OCI-LY3 (cell line): ENCODE data around the gene VPS8.

ENCODE experiments used
- H2AFZ ChIP-seq: fragments of 200-600, 300-600 bp; shearing (Covaris generic); 2 replicates; pipeline ENCODE4 v1.6.0; 2014; ENCODE audit warnings: antibody characterized with exemption, low read depth, low read length
- H3K27ac ChIP-seq: fragments of 200-600, 300-600 bp; sonication (generic); 2 replicates; pipeline ENCODE4 v1.5.1; 2014; ENCODE audit warnings: mild to moderate bottlenecking, low read length, moderate library complexity, mixed read lengths
- H3K27me3 ChIP-seq: fragments of 200-600, 300-600 bp; sonication (generic); 2 replicates; pipeline ENCODE4 v1.6.1; 2014; ENCODE audit warnings: low read depth, low read length, mixed read lengths
- H3K36me3 ChIP-seq: fragments of 200-600, 300-600 bp; sonication (generic); replicated peaks from 2 replicates; pipeline ENCODE3; 2014; ENCODE audit warnings: low read depth, low read length, mixed read lengths
- H3K4me1 ChIP-seq: fragments of 300-600, 200-600 bp; sonication (generic); 2 replicates; pipeline ENCODE4 v1.6.1; 2014; ENCODE audit warnings: low read length, mixed read lengths
- H3K4me2 ChIP-seq: fragments of 200-600, 300-600 bp; sonication (generic); 2 replicates; pipeline ENCODE4 v1.6.1; 2014; ENCODE audit warnings: low read length, mixed read lengths
- H3K4me3 ChIP-seq: fragments of 300-600, 200-600 bp; sonication (generic); 2 replicates; pipeline ENCODE4 v1.5.1; 2014; ENCODE audit warnings: antibody characterized with exemption, mild to moderate bottlenecking, low read length, moderate library complexity
- H3K79me2 ChIP-seq: fragments of 300-600, 200-600 bp; shearing (Covaris generic); 2 replicates; pipeline ENCODE4 v1.6.1; 2014; ENCODE audit warnings: mild to moderate bottlenecking, low read length, mixed read lengths
- H3K9ac ChIP-seq: fragments of 300-600, 200-600 bp; shearing (Covaris generic); 2 replicates; pipeline ENCODE4 v1.6.0; 2014; ENCODE audit warnings: mild to moderate bottlenecking, low read length, moderate library complexity
- H3K9me3 ChIP-seq: fragments of 200-600, 300-600 bp; shearing (Covaris generic); 2 replicates; pipeline ENCODE4 v1.6.1; 2014; ENCODE audit warnings: low read length, mixed read lengths; ENCODE audit not compliant: insufficient read depth
- H4K20me1 ChIP-seq: fragments of 200-600, 300-600 bp; sonication (generic); 2 replicates; pipeline ENCODE4 v1.6.1; 2016; ENCODE audit warnings: low read length, mixed read lengths; ENCODE audit not compliant: insufficient read depth
- CTCF ChIP-seq: fragments of 200-600, 300-600 bp; sonication (generic); IDR thresholded peaks from 2 replicates; pipeline ENCODE4 v1.5.1; 2014; ENCODE audit warnings: antibody characterized with exemption, low read length, low read depth
- EZH2phosphoT487 ChIP-seq: fragments of 200-600 bp; shearing (Covaris generic); IDR thresholded peaks from 2 replicates; pipeline ENCODE4 v1.6.1; 2018; ENCODE audit warnings: antibody characterized with exemption, mixed run types, low read depth

VPS8 gene

GRCh38 chr3:184815046-184815930, 3.3 kb downstream of the VPS8 start:
- Histone ChIP-seq H3K4me2 (no peak overlapping the region), H3K4me1 (peaks cover 26% of the 10 kb centered on the region), H2AFZ (no peak overlapping the region), H3K27me3 (no peaks in the 10 kb centered on the region), H3K9me3 (no peaks in the 10 kb centered on the region), H3K9ac (no peak overlapping the region), H4K20me1 (no peaks in the 10 kb centered on the region; the same call in 1 of the 2 replicates), H3K79me2 (peaks cover 22% of the 10 kb centered on the region), H3K27ac (no peak overlapping the region), H3K4me3 (no peak overlapping the region), H3K36me3 (peaks cover 4% of the 10 kb centered on the region)
- TF ChIP-seq EZH2phosphoT487 (no peak), CTCF (no peak)

- no peaks in the 10 kb centered on the region; the same call in 1 of the 2 replicates for H4K20me1 ChIP-seq
- no peaks in the 10 kb centered on the region for H3K27me3 ChIP-seq
- H3K4me2 ChIP-seq: no peak overlapping the region
- H3K79me2 ChIP-seq: peaks cover 22% of the 10 kb centered on the region
- H3K9ac ChIP-seq: no peak overlapping the region
- TF ChIP-seq CTCF (no peak), EZH2phosphoT487 (no peak)
- no peak overlapping the region for H2AFZ ChIP-seq
- H3K4me3 ChIP-seq: no peak overlapping the region
- no peak overlapping the region for H3K27ac ChIP-seq
- H3K9me3 ChIP-seq: no peaks in the 10 kb centered on the region
- H3K36me3 ChIP-seq: peaks cover 4% of the 10 kb centered on the region
- peaks cover 28% of the 10 kb centered on the region for H3K4me1 ChIP-seq
Observed at GRCh38 chr3:184816614-184817013, 4.6 kb downstream of the VPS8 start.

- no peaks in the 10 kb centered on the region for H3K27me3 ChIP-seq
- H3K79me2 ChIP-seq: no peaks in the 10 kb centered on the region
- H3K4me2 ChIP-seq: peak overlapping the region; percentile 10; the same call in 1 of the 2 replicates
- H3K9ac ChIP-seq: no peak overlapping the region
- H3K4me3 ChIP-seq: no peak overlapping the region
- H3K36me3 ChIP-seq: peaks cover 4% of the 10 kb centered on the region
- H2AFZ ChIP-seq: no peak overlapping the region
- H3K9me3 ChIP-seq: no peaks in the 10 kb centered on the region
- TF ChIP-seq CTCF (no peak), EZH2phosphoT487 (no peak)
- H4K20me1 ChIP-seq: no peaks in the 10 kb centered on the region
- peaks cover 9% of the 10 kb centered on the region for H3K4me1 ChIP-seq
- no peak overlapping the region for H3K27ac ChIP-seq
Observed at GRCh38 chr3:184820525-184820924, 8.6 kb downstream of the VPS8 start.

GRCh38 chr3:184821034-184821433, 9.1 kb downstream of the VPS8 start:
- TF ChIP-seq EZH2phosphoT487 (no peak), CTCF (no peak)
- Histone ChIP-seq H3K27me3 (no peaks in the 10 kb centered on the region), H4K20me1 (no peaks in the 10 kb centered on the region), H2AFZ (no peak overlapping the region), H3K79me2 (no peaks in the 10 kb centered on the region), H3K9me3 (no peaks in the 10 kb centered on the region), H3K4me1 (peaks cover 9% of the 10 kb centered on the region), H3K27ac (no peak overlapping the region), H3K4me2 (no peak overlapping the region), H3K9ac (no peak overlapping the region), H3K4me3 (no peak overlapping the region), H3K36me3 (peaks cover 4% of the 10 kb centered on the region)
